Vagina (tissue), 2 donors: ENCODE results near the gene MBNL2.

ENCODE experiments used
- CTCF ChIP-seq, 3 experiments: fragments of 450-650 bp in 2 of 3; fragments of 200-600 bp in 1 of 3; sonication (generic) in 1 of 3; IDR thresholded peaks; one replicate each; pipeline ENCODE4 v1.5.1; 2017 to 2019; ENCODE audit warnings: antibody characterized with exemption in 3 of 3, mild to moderate bottlenecking in 2 of 3, moderate library complexity in 2 of 3
- POLR2A ChIP-seq, 2 donors: fragments of 450-650 bp; IDR thresholded peaks; one replicate each; pipeline ENCODE4 v1.6.1; 2017; ENCODE audit warnings: antibody characterized with exemption in 2 of 2, mild to moderate bottlenecking in 2 of 2, moderate library complexity in 2 of 2
- POLR2AphosphoS5 ChIP-seq, 2 donors: sonication (generic); formaldehyde crosslinking; IDR thresholded peaks; one replicate each; pipeline ENCODE4 v1.9.0; 2017; ENCODE audit warnings: antibody characterized with exemption in 2 of 2, mild to moderate bottlenecking in 2 of 2, low read depth in 1 of 2; ENCODE audit not compliant: insufficient read depth in 1 of 2

- TF ChIP-seq CTCF (IDR thresholded peaks at IDR 0.05) (no peak), POLR2A (IDR thresholded peaks at IDR 0.05) (peak in 1 of 2 donors; percentile 44), POLR2AphosphoS5 (IDR thresholded peaks at IDR 0.05; ENCODE audit: insufficient read depth in 1 of 2, low read depth in 1 of 2) (peak in 1 of 2 donors; percentile 92)
Measured at GRCh38 chr13:97433727-97434396, 211.7 kb downstream of the MBNL2 start, which contains the start of gene RAP2A.
